ENCODE data around the gene CX3CR1. TPM values are rescaled to one million over a fixed set of nuclear protein-coding genes. Genes with fewer than 3 reads are reported as not detected.

CX3CR1 gene
- polyA plus RNA-seq, 1 experiment = not detected

DNA sequence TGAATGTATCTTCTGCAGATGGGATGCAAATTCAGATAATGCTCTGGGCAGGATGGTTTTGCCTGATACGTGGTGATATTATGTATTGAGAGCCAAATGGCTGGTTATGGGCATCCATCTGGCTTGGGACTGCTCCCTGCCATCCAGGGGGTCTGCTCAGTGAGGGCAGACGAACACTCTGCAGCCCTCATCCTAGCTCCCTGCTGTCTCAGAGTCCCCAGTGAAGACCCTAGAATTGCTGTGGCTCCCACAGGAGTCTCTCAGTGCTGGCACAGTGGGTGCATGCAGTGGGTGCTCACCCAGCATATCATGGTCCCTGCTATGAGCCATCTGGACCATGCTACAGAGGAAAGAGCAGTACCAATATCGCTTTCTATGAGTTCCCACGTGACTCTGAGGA, 10.3 kb downstream of the CX3CR1 start:
- TF ChIP-seq, protein P1, sequence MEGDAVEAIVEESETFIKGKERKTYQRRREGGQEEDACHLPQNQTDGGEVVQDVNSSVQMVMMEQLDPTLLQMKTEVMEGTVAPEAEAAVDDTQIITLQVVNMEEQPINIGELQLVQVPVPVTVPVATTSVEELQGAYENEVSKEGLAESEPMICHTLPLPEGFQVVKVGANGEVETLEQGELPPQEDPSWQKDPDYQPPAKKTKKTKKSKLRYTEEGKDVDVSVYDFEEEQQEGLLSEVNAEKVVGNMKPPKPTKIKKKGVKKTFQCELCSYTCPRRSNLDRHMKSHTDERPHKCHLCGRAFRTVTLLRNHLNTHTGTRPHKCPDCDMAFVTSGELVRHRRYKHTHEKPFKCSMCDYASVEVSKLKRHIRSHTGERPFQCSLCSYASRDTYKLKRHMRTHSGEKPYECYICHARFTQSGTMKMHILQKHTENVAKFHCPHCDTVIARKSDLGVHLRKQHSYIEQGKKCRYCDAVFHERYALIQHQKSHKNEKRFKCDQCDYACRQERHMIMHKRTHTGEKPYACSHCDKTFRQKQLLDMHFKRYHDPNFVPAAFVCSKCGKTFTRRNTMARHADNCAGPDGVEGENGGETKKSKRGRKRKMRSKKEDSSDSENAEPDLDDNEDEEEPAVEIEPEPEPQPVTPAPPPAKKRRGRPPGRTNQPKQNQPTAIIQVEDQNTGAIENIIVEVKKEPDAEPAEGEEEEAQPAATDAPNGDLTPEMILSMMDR (IDR thresholded peaks at IDR 0.05; ENCODE audit: low read depth, low read length) = no peak
- peaks cover 13% of the 10 kb centered on the region for H3K27me3 ChIP-seq (ENCODE audit: control insufficient read depth, insufficient read depth, low read length)
- POLR2A ChIA-PET = no interaction called here
- no peaks in the 10 kb centered on the region for H3K9me3 ChIP-seq (ENCODE audit: control insufficient read depth, insufficient read depth, low read length)
- CTCF ChIA-PET = interaction anchor here (2.0 kb wide), 1 partner anchor 19 kb away, joined by 6 read pairs; no protein-coding TSS in a partner anchor
- H3K27ac ChIP-seq (ENCODE audit: low read depth, low read length) = no peak overlapping the region
- H3K4me3 ChIP-seq (ENCODE audit: low read depth, low read length) = no peak overlapping the region
- DNase-seq (ENCODE audit: low read depth, low spot score) = no peak

- DNase-seq (ENCODE audit: low read depth, low spot score) = no peak
- Histone ChIP-seq H3K27me3 (ENCODE audit: control insufficient read depth, insufficient read depth, low read length) (peaks cover 18% of the 10 kb centered on the region), H3K27ac (ENCODE audit: low read depth, low read length) (no peak overlapping the region), H3K9me3 (ENCODE audit: control insufficient read depth, insufficient read depth, low read length) (no peaks in the 10 kb centered on the region), H3K4me3 (ENCODE audit: low read depth, low read length) (no peak overlapping the region)
- TF ChIP-seq, protein P1 (IDR thresholded peaks at IDR 0.05; ENCODE audit: low read depth, low read length) = no peak
- ChIA-PET CTCF (interaction anchor here (1.6 kb wide), 1 partner anchor 23 kb away, joined by 6 read pairs; no protein-coding TSS in a partner anchor), POLR2A (no interaction called here)
Measured at GRCh38 chr3:39268549-39268900, 11.3 kb downstream of the CX3CR1 start.

- Histone ChIP-seq H3K27ac (ENCODE audit: low read depth, low read length) (no peak overlapping the region), H3K9me3 (ENCODE audit: control insufficient read depth, insufficient read depth, low read length) (no peaks in the 10 kb centered on the region), H3K4me3 (ENCODE audit: low read depth, low read length) (no peak overlapping the region), H3K27me3 (ENCODE audit: control insufficient read depth, insufficient read depth, low read length) (peaks cover 21% of the 10 kb centered on the region)
- DNase-seq (ENCODE audit: low read depth, low spot score) = no peak
- TF ChIP-seq, protein P1 (IDR thresholded peaks at IDR 0.05; ENCODE audit: low read depth, low read length) = no peak
- CTCF ChIA-PET = interaction anchor here (1.6 kb wide), 1 partner anchor 24 kb away, joined by 6 read pairs; no protein-coding TSS in a partner anchor
- POLR2A ChIA-PET = no interaction called here
Measured at GRCh38 chr3:39267631-39268548, 11.9 kb downstream of the CX3CR1 start.

DNA sequence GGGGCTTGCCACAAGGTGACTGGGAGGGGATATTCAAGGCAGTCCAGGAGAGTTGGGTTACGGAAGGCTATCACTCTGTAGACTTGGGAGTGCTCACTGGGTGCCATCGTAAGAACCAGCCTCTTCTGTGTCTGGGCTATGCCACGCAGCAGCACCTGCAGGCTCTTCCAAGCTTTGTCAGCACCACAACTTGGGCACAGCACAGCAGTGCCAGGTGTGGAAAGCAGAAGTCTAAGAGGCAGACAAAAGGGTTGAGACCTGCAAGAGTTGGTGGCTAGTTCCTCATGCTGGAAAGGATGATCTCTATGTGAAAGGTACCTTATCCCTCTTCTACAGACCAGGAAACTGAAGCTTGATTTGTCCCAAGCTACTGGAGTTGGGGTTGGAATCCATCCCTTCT, 15.8 kb downstream of the CX3CR1 start:
- CTCF ChIA-PET = interaction anchor here (1.5 to 2.2 kb wide), 2 partner anchors 25 to 28 kb away, joined by 5 to 7 read pairs; no protein-coding TSS in a partner anchor

More for the DNA sequence above, 15.8 kb downstream of the CX3CR1 start:
- DNase-seq (ENCODE audit: low read depth, low spot score) = no peak
- Histone ChIP-seq H3K27ac (ENCODE audit: low read depth, low read length) (no peak overlapping the region), H3K27me3 (ENCODE audit: control insufficient read depth, insufficient read depth, low read length) (peaks cover 31% of the 10 kb centered on the region), H3K9me3 (ENCODE audit: control insufficient read depth, insufficient read depth, low read length) (no peaks in the 10 kb centered on the region), H3K4me3 (ENCODE audit: low read depth, low read length) (no peak overlapping the region)
- TF ChIP-seq, protein P1 (IDR thresholded peaks at IDR 0.05; ENCODE audit: low read depth, low read length) = no peak
- POLR2A ChIA-PET = no interaction called here

Measured in AG04450 (cell line).